ENCODE measurements around the gene DDR1.
A peak's percentile ranks its signal among the peaks of the same experiment; 100 is the strongest.

DDR1 gene

GRCh38 chr6:30879684-30880427, 4.5 kb upstream of the DDR1 start:
- no peak for DNase-seq (ENCODE audit: low spot score)
- TF ChIP-seq CTCF (IDR thresholded peaks at IDR 0.05) = no peak
- Histone ChIP-seq H3K27ac (no peak overlapping the region), H3K4me3 (no peak overlapping the region)

GRCh38 chr6:30880698-30881252, 3.5 kb upstream of the DDR1 start:
- H3K27ac ChIP-seq = no peak overlapping the region
- no peak for DNase-seq (ENCODE audit: low spot score)
- no peak overlapping the region for H3K4me3 ChIP-seq
- no peak for TF ChIP-seq CTCF (IDR thresholded peaks at IDR 0.05)

DNA sequence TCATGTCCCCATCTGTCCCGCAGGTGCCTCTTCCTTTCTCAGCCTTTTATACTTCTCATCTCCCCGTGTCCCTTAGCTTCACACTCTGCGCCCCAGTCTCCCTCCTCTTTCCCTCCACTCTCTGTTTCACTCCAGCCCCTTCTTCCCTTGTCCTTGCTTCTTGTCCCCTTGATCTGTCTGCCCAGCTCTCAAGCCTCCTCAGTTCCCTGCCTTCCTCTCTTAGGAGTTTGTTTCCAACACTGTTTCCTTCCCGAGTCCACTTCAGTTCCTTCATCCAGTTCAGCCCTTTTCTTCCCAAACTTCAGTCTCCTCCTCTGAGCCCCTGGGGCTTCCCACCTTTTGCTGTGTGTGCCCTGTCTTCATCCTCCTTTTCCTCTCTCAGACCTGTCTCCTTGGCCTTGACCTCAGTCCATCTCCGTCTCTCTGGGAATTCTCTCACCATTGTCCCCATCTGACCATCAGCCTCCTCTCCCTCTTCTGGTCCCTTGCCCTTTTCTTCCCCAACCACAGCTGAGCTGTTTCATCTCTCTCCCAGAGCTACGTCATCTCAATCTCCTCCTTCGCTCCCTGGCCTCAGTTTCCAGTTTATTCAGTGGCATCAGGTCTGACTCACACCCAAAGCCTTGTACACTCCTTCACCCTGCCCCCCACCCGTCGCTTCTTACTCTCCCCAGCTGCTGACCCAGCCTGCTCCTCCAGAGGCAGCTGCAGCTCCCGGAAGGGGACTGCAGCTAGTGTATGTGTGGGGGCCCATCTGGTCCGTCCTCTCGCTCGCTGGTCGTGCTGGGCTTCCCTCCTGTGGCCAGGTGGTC, 2.7 kb upstream of the DDR1 start:
- no peak for TF ChIP-seq CTCF (IDR thresholded peaks at IDR 0.05)
- H3K27ac ChIP-seq = peak overlapping the region; percentile 91 to 93
- DNase-seq (ENCODE audit: low spot score) = no peak
- H3K4me3 ChIP-seq = no peak overlapping the region

- Histone ChIP-seq H3K4me3 (no peak overlapping the region), H3K27ac (peak overlapping the region; percentile 91 to 93)
- no peak for TF ChIP-seq CTCF (IDR thresholded peaks at IDR 0.05)
- no peak for DNase-seq (ENCODE audit: low spot score)
Observed at GRCh38 chr6:30882204-30882758, 2.0 kb upstream of the DDR1 start.

- DNase-seq (ENCODE audit: low spot score) = no peak
- H3K4me3 ChIP-seq = peak overlapping the region; percentile 94
- H3K27ac ChIP-seq = peak overlapping the region; percentile 91 to 93
- TF ChIP-seq CTCF (IDR thresholded peaks at IDR 0.05) = no peak
Observed at GRCh38 chr6:30882759-30883684, 1.3 kb upstream of the DDR1 start.
